ENCODE measurements around the gene LRRC3. TPM values are rescaled to one million over a fixed set of nuclear protein-coding genes. Genes with fewer than 3 reads are reported as not detected.

Gene LRRC3
- total and polyA plus RNA-seq, 2 of the 4 experiments (the other 2 are of a cell fraction), result under 0.01 to 0.38 TPM

- H2AFZ ChIP-seq (replicated peaks; ENCODE audit: low read length, poor library complexity), result no peak overlapping the region
- H4K5ac ChIP-seq (ENCODE audit: low read depth, low read length), result no peak overlapping the region
- 80% methylated on average over 1 of the region's 15 CpGs; no CpG with 5 or more reads in 1 of the 2 experiments for WGBS, 2 experiments (ENCODE audit: extremely low coverage in 2 of 2, insufficient read length in 1 of 2)
- ATAC-seq (ENCODE audit: low read depth), result no peak
- no peak overlapping the region for H3K4me3 ChIP-seq (ENCODE audit: insufficient read depth, low read depth, low read length)
- no peak for DNase-seq
- TF ChIP-seq CTCF (conservative IDR thresholded peaks at IDR 0.05; ENCODE audit: low read depth, low read length) (no peak), RFX5 (IDR thresholded peaks at IDR 0.05; ENCODE audit: low read depth, low read length) (no peak), RAD21 (IDR thresholded peaks at IDR 0.05; ENCODE audit: low read length) (no peak), MAFK (IDR thresholded peaks at IDR 0.05; ENCODE audit: low read depth, low read length) (no peak), NFE2L2 (IDR thresholded peaks at IDR 0.05; ENCODE audit: low read depth, low read length) (no peak), CHD1 (IDR thresholded peaks at IDR 0.05; ENCODE audit: low read depth, low read length) (no peak), USF2 (IDR thresholded peaks at IDR 0.05; ENCODE audit: low read depth, low read length) (no peak), MAZ (IDR thresholded peaks at IDR 0.05; ENCODE audit: borderline replicate concordance, low read depth, low read length) (no peak), CEBPB (IDR thresholded peaks at IDR 0.05; ENCODE audit: low read depth, low read length) (no peak), FOS (IDR thresholded peaks at IDR 0.05; ENCODE audit: low read depth, low read length) (no peak), BHLHE40 (IDR thresholded peaks at IDR 0.05; ENCODE audit: low read depth, low read length) (no peak), RCOR1 (IDR thresholded peaks at IDR 0.05; ENCODE audit: insufficient replicate concordance, low read length) (no peak), SMC3 (IDR thresholded peaks at IDR 0.05; ENCODE audit: low read depth, low read length) (no peak), POLR2A (IDR thresholded peaks at IDR 0.05; ENCODE audit: low read depth, low read length) (no peak), MXI1 (IDR thresholded peaks at IDR 0.05; ENCODE audit: borderline replicate concordance, low read depth, low read length) (no peak), ELK1 (IDR thresholded peaks at IDR 0.05; ENCODE audit: borderline replicate concordance, low read depth, low read length) (no peak)
- H3K18ac ChIP-seq (ENCODE audit: low read depth, low read length), result no peak overlapping the region
- H3K36me3 ChIP-seq (ENCODE audit: control insufficient read depth, insufficient read depth, low read length), result no peaks in the 10 kb centered on the region
- H3K23ac ChIP-seq (ENCODE audit: low read depth, low read length), result no peak overlapping the region
- H3K4me1 ChIP-seq (ENCODE audit: control insufficient read depth, insufficient read depth, low read length), result no peaks in the 10 kb centered on the region
- no peak overlapping the region for H4K8ac ChIP-seq (ENCODE audit: low read depth in 2 of 2, low read length in 2 of 2)
- no peak overlapping the region for H2AK9ac ChIP-seq (replicated peaks; ENCODE audit: low read depth, low read length, poor library complexity)
- H4K91ac ChIP-seq (ENCODE audit: insufficient read depth, low read depth, low read length), result no peak overlapping the region
- in situ Hi-C loops (cut with MboI; ENCODE audit: low sequenced_read_pairs), result no loop called here
- no peaks in the 10 kb centered on the region for H3K79me1 ChIP-seq (ENCODE audit: low read depth in 1 of 2, low read length in 2 of 2)
- no peak overlapping the region for H3K27ac ChIP-seq (ENCODE audit: insufficient read depth, low read length)
- dilution Hi-C loops (cut with HindIII; ENCODE audit: low sequenced_read_pairs, unreplicated experiment), result no loop called here
- H2BK5ac ChIP-seq (ENCODE audit: low read depth, low read length, poor library complexity, severe bottlenecking), result no peak overlapping the region
- BruUV-seq (replicated peaks), result no TSS peak
- H2BK20ac ChIP-seq (ENCODE audit: low read depth, low read length), result no peak overlapping the region
- H3K14ac ChIP-seq (replicated peaks; ENCODE audit: low read depth, low read length), result no peak overlapping the region
- ChIA-PET CTCF (no interaction called here), POLR2A (ENCODE audit: unreplicated experiment) (no interaction called here)
- no peak overlapping the region for H3K4me2 ChIP-seq (ENCODE audit: low read depth, low read length)
- no peak overlapping the region for H2AK5ac ChIP-seq (ENCODE audit: low read depth, low read length)
- no peak overlapping the region for H2BK15ac ChIP-seq (ENCODE audit: low read depth, low read length)
- H3K27me3 ChIP-seq (ENCODE audit: control insufficient read depth, insufficient read depth, low read length), result no peaks in the 10 kb centered on the region
- no peak overlapping the region for H3K9ac ChIP-seq (ENCODE audit: low read depth, low read length)
- no peaks in the 10 kb centered on the region for H3K9me1 ChIP-seq (ENCODE audit: insufficient read depth, low read length)
- H2BK120ac ChIP-seq (ENCODE audit: low read depth, low read length), result no peak overlapping the region
- peaks cover 10% of the 10 kb centered on the region for H3K9me3 ChIP-seq (ENCODE audit: control insufficient read depth, insufficient read depth, low read length)
- H3K56ac ChIP-seq (ENCODE audit: extremely low read depth, insufficient read depth, low read length), result no peak overlapping the region
- intact Hi-C loops (cut with micrococcal nuclease), result no loop called here
- no peaks in the 10 kb centered on the region for H4K20me1 ChIP-seq (ENCODE audit: insufficient read depth, low read length)
- H3K4ac ChIP-seq (ENCODE audit: low read depth, low read length), result no peak overlapping the region
Observed at GRCh38 chr21:44408226-44408625, 47.1 kb upstream of the LRRC3 start.

All from IMR-90 (cell line).